ENCODE data around the gene MIGA2. TPM values are rescaled to one million over a fixed set of nuclear protein-coding genes. Genes with fewer than 3 reads are reported as not detected.

Gene MIGA2
- total RNA-seq, 1 experiment from 2014 or later, result 28.6 TPM

DNA sequence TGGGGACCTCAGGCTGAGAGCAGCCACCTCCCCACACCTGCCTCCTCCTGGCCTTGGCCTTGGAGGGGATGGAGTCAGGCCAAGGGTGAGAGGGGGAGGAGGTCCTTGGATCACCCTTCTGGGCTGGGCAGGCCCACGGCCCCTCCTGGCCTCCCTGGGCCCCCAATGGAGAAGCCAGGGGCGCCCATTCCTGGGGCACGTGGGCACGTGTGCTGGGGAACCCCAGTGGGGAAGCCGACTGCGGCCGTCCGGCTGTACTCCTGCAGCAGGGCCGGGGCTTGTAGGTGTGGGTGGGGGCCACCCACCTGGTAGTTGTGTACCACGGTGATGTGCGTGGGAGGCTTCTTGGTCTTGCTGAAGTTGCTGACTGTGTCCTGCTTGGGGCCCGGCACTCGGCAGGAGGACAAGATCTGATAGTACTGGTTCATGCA is 65.7 kb downstream of the MIGA2 start:
- Mint-ChIP-seq H3K4me1 (ENCODE audit: insufficient read depth, unreplicated experiment) (no peaks in the 10 kb centered on the region), H3K27me3 (ENCODE audit: insufficient read depth, unreplicated experiment) (no peaks in the 10 kb centered on the region), H3K9me3 (ENCODE audit: unreplicated experiment) (no peaks in the 10 kb centered on the region), H3K36me3 (ENCODE audit: insufficient read depth, unreplicated experiment) (peaks cover 5% of the 10 kb centered on the region), H3K4me3 (ENCODE audit: unreplicated experiment) (no peak overlapping the region), H3K27ac (ENCODE audit: low read depth, unreplicated experiment) (no peak overlapping the region)
- DNase-seq (ENCODE audit: unreplicated experiment), result no peak
- ChIA-PET CTCF (interaction anchor here (0.6 to 2.6 kb wide), 3 partner anchors 8 to 512 kb away, joined by 3 to 9 read pairs (median 5); no protein-coding TSS in a partner anchor), POLR2A (interaction anchor here (0.5 to 1.2 kb wide), 2 partner anchors 19 to 157 kb away, joined by 3 read pairs; no protein-coding TSS in a partner anchor)
- TF ChIP-seq, protein P1, sequence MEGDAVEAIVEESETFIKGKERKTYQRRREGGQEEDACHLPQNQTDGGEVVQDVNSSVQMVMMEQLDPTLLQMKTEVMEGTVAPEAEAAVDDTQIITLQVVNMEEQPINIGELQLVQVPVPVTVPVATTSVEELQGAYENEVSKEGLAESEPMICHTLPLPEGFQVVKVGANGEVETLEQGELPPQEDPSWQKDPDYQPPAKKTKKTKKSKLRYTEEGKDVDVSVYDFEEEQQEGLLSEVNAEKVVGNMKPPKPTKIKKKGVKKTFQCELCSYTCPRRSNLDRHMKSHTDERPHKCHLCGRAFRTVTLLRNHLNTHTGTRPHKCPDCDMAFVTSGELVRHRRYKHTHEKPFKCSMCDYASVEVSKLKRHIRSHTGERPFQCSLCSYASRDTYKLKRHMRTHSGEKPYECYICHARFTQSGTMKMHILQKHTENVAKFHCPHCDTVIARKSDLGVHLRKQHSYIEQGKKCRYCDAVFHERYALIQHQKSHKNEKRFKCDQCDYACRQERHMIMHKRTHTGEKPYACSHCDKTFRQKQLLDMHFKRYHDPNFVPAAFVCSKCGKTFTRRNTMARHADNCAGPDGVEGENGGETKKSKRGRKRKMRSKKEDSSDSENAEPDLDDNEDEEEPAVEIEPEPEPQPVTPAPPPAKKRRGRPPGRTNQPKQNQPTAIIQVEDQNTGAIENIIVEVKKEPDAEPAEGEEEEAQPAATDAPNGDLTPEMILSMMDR (IDR thresholded peaks at IDR 0.05; ENCODE audit: unreplicated experiment), result no peak
- intact Hi-C loops (cut with micrococcal nuclease), result no loop called here
- BruUV-seq (replicated peaks), result no TSS peak

DNA sequence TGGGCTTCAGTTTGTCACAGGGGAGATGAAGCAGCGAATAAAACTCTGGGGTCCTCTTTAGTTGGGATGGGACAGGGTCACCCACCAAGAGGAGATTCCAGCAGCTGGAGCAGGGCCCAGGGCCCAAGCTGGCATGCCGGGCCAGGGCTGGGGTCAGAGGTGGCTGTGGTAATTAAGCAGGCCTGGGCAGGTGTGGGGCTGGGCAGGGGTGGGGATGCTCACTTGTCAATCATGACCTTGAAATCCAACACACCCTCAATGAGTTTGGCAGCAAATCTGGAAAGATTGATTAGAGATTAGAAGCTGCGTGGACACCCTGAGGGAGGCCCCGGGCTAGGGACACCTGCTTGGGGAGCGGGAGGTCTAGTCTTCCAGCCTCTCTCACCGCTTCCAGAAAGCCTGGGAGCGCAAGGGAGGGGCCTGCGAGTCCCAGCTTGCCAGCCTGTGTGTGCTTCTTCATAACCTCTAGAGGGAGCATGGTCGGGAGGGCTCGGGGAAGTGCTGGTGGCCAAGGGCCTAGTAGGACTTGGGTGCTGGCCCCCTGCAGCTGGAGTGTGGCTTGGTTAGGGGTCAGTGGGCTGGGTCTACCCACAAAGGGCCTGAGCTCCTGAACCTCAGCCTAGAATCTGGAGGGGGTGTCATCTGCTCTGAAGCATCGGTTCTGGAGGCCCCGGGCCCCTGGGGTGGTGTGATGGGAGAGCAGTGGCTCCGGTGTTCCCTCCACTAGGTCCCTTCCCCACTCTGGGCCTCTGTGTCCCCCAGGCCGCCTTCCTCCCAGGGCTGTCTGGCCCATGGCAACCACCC is 66.6 kb downstream of the MIGA2 start:
- TF ChIP-seq, protein P1 (IDR thresholded peaks at IDR 0.05; ENCODE audit: unreplicated experiment), result peak; percentile 66
- ChIA-PET POLR2A (interaction anchor here (0.6 to 1.2 kb wide), 2 partner anchors 22 to 659 kb away, joined by 3 to 6 read pairs; partner anchors contain the start of gene DOLPP1), CTCF (interaction anchor here (0.5 to 2.6 kb wide), 7 partner anchors 9 to 500 kb away, joined by 3 to 9 read pairs (median 5); no protein-coding TSS in a partner anchor)
- Mint-ChIP-seq H3K27ac (ENCODE audit: low read depth, unreplicated experiment) (no peak overlapping the region), H3K36me3 (ENCODE audit: insufficient read depth, unreplicated experiment) (peaks cover 5% of the 10 kb centered on the region), H3K4me1 (ENCODE audit: insufficient read depth, unreplicated experiment) (no peaks in the 10 kb centered on the region), H3K9me3 (ENCODE audit: unreplicated experiment) (no peaks in the 10 kb centered on the region), H3K27me3 (ENCODE audit: insufficient read depth, unreplicated experiment) (no peaks in the 10 kb centered on the region), H3K4me3 (ENCODE audit: unreplicated experiment) (no peak overlapping the region)
- DNase-seq (ENCODE audit: unreplicated experiment), result peak; percentile 86
- BruUV-seq (replicated peaks), result no TSS peak
- intact Hi-C loops (cut with micrococcal nuclease), result no loop called here

DNA sequence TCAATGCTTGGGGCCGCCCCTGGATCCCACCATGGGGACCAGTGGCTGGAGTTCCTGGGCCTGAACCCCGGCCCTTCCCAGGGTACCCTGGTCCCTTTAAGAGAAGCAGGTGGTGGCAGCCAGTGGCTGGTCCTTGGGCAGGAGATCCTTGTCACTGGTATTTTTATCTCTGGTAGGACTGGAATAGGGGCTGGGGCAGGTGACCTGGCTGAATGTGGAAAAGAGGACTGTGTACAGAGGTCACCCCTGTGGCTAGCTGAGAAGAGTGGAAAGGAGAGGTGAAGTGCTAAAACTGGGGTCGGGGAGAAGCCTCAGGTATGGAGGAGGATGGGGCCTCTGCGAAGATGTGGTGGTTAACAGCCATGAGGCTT is 67.2 kb downstream of the MIGA2 start:
- Mint-ChIP-seq H3K27me3 (ENCODE audit: insufficient read depth, unreplicated experiment) (no peaks in the 10 kb centered on the region), H3K36me3 (ENCODE audit: insufficient read depth, unreplicated experiment) (peaks cover 5% of the 10 kb centered on the region), H3K4me1 (ENCODE audit: insufficient read depth, unreplicated experiment) (no peaks in the 10 kb centered on the region), H3K27ac (ENCODE audit: low read depth, unreplicated experiment) (no peak overlapping the region), H3K9me3 (ENCODE audit: unreplicated experiment) (no peaks in the 10 kb centered on the region), H3K4me3 (ENCODE audit: unreplicated experiment) (no peak overlapping the region)
- TF ChIP-seq, protein P1 (IDR thresholded peaks at IDR 0.05; ENCODE audit: unreplicated experiment), result no peak
- POLR2A ChIA-PET, result interaction anchor here (1.2 kb wide), 1 partner anchor 23 kb away, joined by 6 read pairs; the partner anchor contains the start of gene DOLPP1
- CTCF ChIA-PET, result interaction anchor here (0.5 to 2.6 kb wide), 5 partner anchors 12 to 1539 kb away, joined by 3 to 9 read pairs (median 3); no protein-coding TSS in a partner anchor
- DNase-seq (ENCODE audit: unreplicated experiment), result no peak
- intact Hi-C loops (cut with micrococcal nuclease), result no loop called here
- BruUV-seq (replicated peaks), result no TSS peak

DNA sequence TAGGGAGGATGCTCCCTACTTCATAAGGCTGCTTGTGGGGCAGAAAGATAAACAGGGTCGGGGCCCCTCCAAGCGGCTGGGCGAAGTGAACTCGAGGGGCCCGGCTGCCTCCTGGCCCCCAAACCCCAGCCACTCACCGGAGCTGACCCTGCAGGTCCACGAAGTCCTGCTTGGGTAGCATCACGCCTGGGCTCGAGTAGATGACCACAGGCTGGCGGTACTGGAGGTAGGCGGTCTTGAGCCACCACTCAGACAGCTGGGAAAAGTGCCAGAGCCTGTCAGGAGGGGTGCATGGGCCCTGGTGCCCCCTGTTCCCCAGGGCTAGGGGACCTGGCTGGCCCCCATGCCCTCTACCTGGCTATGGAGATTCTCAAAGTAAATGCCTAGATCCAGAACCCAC is 67.6 kb downstream of the MIGA2 start:
- POLR2A ChIA-PET, result interaction anchor here (1.2 kb wide), 1 partner anchor 23 kb away, joined by 6 read pairs; the partner anchor contains the start of gene DOLPP1
- intact Hi-C loops (cut with micrococcal nuclease), result no loop called here
- CTCF ChIA-PET, result interaction anchor here (0.5 to 2.6 kb wide), 5 partner anchors 11 to 1539 kb away, joined by 3 to 9 read pairs (median 3); no protein-coding TSS in a partner anchor
- no TSS peak for BruUV-seq (replicated peaks)
- Mint-ChIP-seq H3K4me1 (ENCODE audit: insufficient read depth, unreplicated experiment) (no peaks in the 10 kb centered on the region), H3K9me3 (ENCODE audit: unreplicated experiment) (no peaks in the 10 kb centered on the region), H3K4me3 (ENCODE audit: unreplicated experiment) (no peak overlapping the region), H3K36me3 (ENCODE audit: insufficient read depth, unreplicated experiment) (peaks cover 5% of the 10 kb centered on the region), H3K27ac (ENCODE audit: low read depth, unreplicated experiment) (no peak overlapping the region), H3K27me3 (ENCODE audit: insufficient read depth, unreplicated experiment) (no peaks in the 10 kb centered on the region)
- TF ChIP-seq, protein P1 (IDR thresholded peaks at IDR 0.05; ENCODE audit: unreplicated experiment), result no peak
- DNase-seq (ENCODE audit: unreplicated experiment), result no peak

Data from MCF 10A (cell line).